Measurements from ENCODE around the gene PRTN3. TPM values are rescaled to one million over a fixed set of nuclear protein-coding genes. Genes with fewer than 3 reads are reported as not detected.

Gene PRTN3
- total RNA-seq, 1 donor from 2014 or later: not detected

DNA sequence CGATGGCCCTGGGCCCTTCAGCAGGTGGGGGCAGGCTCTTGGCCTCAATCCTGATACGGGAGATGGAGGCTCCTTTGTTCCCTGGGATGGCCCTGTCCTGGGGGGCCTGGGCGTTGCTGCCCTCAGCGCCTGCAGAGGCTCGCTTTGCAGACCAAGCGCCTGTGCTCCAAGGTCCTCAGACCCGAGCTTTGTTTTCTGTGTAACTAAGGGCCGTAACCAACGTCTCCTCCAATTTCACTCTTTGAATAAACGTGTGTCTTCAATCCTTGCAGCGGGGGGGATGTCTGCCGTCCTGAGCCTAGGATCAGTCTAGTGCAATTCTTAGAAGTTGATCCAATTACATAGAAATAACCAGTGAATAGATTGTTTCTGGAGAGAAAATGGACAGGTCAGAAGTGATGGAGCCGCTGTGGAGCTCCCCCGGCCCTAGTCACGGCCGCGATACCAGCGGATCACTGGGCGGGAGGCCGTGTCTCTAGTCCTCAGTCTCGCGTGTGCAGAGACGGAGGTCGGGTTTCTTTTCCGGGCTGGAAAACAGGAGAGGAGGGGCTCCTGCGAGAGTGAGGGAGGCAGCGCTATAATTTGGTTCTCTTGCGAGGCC is 38.2 kb upstream of the PRTN3 start:
- DNase-seq (ENCODE audit: extremely low read depth, low read depth, low spot score): no peak

DNA sequence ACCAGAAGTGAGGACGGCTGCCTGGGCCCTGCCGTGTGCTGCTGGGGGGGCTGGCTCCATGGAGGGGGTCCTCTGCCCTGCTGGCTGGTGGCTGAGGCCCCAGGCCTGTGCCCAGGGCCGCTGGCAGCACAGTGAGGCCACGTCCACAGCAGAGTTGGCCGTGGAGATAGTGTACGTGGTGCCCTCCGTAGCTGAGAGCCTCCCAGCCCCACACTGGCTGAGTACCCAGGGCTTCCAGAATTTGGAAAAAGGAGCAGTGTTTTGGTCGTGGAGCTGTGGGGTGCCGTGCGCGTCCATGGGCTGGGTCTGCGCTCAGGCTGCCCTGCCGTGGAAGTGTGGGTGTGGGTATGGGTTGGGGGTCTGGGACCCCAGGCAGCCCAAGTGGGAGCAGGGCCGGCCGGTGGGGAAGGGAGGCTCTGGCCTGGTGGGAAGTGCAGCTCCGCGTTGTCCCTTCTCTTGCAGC is 37.7 kb upstream of the PRTN3 start:
- DNase-seq (ENCODE audit: extremely low read depth, low read depth, low spot score): no peak

DNA sequence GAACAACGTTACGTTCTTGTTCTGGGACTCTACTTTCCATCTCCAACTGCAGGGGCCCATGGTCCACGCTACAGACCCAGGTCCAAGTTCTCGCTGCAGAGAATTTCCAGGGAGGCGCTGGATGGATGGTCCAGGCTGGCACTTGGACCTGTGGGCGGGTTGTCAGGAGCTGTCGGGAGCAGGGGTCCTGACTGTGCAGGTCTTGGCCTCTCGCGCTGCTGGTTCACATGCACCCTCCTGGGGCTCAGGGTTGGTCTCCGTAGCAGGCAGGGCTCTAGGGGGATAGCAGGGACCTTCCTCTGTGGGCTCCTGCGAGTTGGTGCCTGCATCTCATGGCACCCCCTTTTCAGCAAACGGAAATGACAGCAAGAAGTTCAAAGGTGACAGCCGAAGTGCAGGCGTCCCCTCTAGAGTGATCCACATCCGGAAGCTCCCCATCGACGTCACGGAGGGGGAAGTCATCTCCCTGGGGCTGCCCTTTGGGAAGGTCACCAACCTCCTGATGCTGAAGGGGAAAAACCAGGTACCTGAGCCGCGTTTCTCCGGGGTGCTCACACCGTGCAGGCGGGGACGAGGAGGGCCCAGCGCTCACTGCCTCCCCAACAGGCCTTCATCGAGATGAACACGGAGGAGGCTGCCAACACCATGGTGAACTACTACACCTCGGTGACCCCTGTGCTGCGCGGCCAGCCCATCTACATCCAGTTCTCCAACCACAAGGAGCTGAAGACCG is 36.9 kb upstream of the PRTN3 start:
- no peak for DNase-seq (ENCODE audit: extremely low read depth, low read depth, low spot score)

DNA sequence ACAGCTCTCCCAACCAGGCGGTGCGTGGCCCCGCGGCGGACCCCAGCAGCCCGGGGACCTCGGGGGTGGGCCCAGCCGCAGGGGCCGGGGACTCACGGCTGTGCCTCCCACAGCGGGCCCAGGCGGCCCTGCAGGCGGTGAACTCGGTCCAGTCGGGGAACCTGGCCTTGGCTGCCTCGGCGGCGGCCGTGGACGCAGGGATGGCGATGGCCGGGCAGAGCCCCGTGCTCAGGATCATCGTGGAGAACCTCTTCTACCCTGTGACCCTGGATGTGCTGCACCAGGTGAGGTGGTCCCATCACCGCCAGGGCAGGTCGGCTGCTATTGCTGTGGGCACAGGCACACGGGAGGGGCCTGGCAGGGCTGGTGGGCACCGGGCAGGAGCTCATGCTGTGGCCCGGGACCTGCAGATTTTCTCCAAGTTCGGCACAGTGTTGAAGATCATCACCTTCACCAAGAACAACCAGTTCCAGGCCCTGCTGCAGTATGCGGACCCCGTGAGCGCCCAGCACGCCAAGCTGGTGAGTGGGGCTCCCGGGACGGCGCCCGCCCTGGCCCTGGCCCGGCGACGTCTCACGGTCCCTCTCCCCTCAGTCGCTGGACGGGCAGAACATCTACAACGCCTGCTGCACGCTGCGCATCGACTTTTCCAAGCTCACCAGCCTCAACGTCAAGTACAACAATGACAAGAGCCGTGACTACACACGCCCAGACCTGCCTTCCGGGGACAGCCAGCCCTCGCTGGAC is 36.2 kb upstream of the PRTN3 start:
- DNase-seq (ENCODE audit: extremely low read depth, low read depth, low spot score): no peak

- no peak for DNase-seq (ENCODE audit: extremely low read depth, low read depth, low spot score)
Observed at GRCh38 chr19:805166-805551, 35.6 kb upstream of the PRTN3 start.

DNA sequence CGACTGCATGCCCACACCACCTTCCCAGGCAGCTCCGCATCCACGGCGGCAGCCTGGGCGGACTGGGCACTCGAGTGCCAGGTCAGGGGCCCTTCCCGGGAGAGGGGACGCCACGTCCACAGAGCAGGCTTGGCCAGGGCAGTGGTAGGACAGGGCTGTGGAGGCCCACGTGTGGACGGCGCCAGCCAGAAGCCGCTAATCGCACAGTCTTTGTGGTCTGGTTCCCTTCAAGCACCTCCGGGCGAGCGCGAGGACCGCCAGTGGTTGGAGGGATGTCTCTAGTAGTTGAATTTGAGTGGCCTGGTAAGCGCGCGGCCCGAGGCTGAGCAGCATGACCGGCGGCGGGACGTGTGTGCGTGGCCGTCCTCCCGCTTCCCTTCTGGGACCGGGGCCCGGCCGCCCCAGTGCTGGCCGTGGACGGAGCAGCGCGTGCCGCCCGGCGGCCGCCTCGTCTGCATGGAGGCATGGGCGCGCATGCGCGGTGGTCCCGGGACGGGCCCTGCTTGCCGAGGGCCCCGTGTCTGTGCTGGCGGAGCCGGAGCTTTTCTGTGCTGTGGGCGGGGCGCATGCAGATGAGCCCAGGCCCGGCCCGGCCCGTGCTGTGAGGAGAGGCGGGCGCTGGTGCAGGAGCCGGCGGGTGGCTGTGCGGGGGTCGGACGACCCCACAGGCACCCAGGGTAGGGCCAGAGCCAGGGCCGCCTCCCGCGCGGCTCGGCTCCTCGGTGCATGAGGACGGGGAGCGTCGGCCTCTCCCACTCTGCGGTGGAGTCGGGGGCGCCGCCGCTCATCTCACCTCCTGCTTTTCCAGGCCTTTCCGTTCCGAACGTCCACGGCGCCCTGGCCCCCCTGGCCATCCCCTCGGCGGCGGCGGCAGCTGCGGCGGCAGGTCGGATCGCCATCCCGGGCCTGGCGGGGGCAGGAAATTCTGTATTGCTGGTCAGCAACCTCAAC is 34.9 kb upstream of the PRTN3 start:
- DNase-seq (ENCODE audit: extremely low read depth, low read depth, low spot score): no peak

GRCh38 chr19:806815-807421 is 33.9 kb upstream of the PRTN3 start:
- no peak for DNase-seq (ENCODE audit: extremely low read depth, low read depth, low spot score)

DNA sequence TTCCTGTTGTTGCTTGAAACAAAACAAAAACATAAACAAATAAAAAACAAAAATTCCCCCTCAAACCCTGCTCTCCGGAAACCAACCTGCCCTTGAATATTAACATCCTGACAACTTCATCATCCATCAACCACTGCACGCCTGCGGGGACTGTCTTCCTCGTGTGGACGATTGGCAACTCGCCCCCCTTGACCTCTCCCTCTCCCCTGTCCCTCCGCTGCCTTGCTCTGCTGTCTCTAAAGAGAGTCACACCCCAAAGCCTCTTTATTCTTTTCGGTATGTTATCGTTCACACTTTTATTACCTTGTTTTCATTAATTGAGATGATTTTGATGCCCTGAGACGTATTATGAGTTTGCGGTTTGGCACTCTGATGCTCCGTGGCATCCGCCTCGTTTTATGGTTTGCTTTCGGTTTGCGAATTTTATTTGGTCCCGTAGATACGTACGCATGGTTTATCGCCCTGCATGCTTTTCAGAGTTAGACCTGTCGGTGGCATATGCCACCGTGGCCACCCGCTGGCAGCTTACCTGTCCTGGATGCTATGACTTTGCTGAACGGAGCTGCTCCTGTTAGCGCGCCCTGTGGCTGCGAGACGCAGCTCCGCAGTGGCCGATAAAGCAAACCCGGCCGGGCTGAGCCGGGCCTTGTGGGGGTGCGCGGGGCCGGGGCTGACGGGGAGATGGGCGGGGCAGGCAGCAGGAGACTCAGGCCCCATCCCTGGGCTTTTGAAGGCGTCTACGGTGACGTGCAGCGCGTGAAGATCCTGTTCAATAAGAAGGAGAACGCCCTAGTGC is 33.0 kb upstream of the PRTN3 start:
- DNase-seq (ENCODE audit: extremely low read depth, low read depth, low spot score): no peak

DNA sequence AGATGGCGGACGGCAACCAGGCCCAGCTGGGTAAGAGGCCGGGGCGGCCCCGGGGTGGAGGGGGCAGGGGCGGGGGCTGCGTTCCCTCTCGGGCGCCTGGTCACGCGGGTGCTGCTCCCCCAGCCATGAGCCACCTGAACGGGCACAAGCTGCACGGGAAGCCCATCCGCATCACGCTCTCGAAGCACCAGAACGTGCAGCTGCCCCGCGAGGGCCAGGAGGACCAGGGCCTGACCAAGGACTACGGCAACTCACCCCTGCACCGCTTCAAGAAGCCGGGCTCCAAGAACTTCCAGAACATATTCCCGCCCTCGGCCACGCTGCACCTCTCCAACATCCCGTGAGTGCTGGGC is 32.4 kb upstream of the PRTN3 start:
- DNase-seq (ENCODE audit: extremely low read depth, low read depth, low spot score): no peak

DNA sequence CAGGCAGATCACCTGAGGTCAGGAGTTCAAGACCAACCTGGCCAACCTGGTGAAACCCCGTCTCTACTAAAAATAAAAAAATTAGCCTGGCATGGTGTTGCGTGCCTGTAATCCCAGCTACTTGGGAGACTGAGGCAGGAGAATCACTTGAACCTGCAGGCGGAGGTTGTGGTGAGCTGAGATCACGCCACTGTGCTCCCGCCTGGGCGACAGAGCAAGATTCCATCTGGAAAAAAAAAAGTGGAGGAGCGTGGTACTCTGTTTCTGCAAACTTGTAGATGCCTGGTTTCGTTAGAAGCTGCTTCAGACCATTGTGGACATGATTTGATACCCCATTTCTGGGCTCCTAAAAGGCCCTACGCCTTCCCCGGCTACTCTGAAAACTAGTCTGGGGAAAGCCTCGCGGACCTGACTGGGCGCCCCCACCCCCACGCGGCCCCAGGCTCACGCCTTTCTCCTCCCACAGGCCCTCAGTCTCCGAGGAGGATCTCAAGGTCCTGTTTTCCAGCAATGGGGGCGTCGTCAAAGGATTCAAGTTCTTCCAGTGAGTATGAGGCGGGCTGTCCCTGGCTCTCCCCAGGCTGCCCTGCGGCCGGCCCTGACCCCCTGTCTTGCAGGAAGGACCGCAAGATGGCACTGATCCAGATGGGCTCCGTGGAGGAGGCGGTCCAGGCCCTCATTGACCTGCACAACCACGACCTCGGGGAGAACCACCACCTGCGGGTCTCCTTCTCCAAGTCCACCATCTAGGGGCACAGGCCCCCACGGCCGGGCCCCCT is 30.5 kb upstream of the PRTN3 start:
- no peak for DNase-seq (ENCODE audit: extremely low read depth, low read depth, low spot score)

- no peak for DNase-seq (ENCODE audit: extremely low read depth, low read depth, low spot score)
Observed at GRCh38 chr19:810883-811489, 29.8 kb upstream of the PRTN3 start.

DNA sequence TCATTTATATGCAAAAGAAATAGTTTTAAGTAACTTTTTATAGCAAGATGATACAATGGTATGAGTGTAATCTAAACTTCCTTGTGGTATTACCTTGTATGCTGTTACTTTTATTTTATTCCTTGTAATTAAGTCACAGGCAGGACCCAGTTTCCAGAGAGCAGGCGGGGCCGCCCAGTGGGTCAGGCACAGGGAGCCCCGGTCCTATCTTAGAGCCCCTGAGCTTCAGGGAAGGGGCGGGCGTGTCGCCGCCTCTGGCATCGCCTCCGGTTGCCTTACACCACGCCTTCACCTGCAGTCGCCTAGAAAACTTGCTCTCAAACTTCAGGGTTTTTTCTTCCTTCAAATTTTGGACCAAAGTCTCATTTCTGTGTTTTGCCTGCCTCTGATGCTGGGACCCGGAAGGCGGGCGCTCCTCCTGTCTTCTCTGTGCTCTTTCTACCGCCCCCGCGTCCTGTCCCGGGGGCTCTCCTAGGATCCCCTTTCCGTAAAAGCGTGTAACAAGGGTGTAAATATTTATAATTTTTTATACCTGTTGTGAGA is 29.2 kb upstream of the PRTN3 start:
- no peak for DNase-seq (ENCODE audit: extremely low read depth, low read depth, low spot score)

DNA sequence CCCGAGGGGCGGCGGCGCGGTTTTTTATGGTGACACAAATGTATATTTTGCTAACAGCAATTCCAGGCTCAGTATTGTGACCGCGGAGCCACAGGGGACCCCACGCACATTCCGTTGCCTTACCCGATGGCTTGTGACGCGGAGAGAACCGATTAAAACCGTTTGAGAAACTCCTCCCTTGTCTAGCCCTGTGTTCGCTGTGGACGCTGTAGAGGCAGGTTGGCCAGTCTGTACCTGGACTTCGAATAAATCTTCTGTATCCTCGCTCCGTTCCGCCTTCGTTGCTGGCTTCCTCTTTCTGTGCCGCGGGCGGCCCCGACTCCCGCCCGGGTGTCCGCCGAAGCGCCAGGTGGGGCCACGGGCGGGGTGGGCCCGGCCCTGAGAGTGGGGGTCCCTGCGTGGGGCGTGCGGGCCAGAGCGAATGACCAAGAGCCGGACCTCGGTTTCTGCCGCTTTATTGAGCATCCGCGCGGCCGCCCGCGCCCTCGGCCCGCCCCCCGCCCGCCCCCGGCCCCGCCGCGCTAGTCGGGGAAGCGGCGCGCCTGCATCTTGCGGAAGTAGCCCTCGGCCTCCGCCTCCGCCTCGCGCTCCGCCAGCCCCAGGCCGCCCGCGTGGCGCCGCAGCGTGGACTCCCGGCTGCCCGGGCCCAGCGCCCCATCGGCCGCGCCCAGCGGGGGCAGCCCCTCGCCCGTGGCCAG is 28.6 kb upstream of the PRTN3 start:
- DNase-seq (ENCODE audit: extremely low read depth, low read depth, low spot score): no peak

DNA sequence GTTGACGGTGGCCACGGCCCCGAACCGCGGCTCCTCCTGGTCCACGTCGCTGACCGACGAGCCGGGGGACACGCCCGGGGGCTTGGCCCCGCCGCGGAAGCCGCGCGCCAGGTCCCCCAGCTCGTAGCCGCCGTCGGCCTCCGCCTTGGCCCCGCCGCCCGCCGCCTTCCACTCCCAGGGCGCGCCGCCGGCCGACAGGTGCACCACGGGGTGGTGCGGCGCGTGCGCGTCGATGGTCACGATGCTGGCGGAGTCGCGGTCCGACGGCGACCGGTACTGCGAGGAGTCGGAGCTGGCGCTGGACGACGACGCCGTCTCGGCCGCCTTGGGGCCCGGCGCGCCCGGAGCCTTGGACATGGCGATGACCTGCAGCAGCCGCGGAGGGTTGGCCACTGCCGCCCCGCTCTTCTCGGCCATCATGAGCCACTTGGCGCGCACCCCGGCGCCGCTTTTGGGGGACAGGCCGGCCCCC is 28.0 kb upstream of the PRTN3 start:
- DNase-seq (ENCODE audit: extremely low read depth, low read depth, low spot score): no peak

DNA sequence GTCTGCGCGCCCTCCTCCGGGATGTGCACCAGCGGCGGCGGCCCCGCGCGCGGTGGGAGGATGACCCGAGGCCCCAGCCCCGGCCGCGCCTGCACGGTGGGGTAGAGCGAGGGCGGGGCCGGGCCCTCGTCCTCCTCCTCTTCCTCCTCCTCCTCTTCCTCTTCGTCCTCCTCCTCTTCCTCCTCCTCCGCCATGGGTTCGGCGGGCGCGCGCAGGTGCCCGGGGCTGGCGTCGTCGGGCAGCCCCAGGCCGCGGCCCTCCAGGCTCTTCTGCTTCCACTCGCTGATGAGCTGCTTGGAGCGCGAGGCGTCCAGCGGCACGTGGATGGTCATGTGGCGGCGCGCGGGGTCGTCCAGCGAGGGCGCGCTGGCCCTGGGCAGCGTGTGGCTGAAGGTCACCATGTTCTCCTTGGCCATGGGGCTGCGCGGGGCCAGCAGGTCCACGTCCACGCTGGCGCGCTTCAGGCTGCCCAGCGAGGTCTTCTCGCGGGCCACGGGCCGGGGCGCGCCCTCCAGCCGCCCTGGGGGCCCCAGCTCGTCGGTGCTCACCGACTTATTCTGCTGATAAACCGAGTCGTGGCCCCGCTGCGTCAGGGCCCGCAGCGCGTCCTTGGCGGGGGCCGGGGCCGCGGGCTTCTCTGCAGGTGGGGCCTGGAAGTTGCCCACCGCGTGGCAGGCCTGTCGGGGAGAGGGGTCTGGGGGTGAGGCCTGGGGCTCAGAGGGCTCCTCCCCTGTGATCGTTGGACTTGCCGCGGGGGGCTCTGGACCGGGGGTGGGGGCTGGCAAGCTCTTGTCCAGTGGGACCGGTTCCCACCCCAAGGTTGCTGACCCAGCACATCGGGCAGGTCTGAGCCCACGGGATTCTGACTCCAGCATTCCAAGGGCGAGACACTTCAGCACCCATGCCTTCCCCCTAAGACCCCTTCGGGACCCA is 27.3 kb upstream of the PRTN3 start:
- no peak for DNase-seq (ENCODE audit: extremely low read depth, low read depth, low spot score)
